ENCODE data around the gene CST3.

The CST3 gene

GRCh38 chr20:23662276-23662870 lies 24.6 kb upstream of the CST3 start:
- TF ChIP-seq POLR2AphosphoS5 (IDR thresholded peaks at IDR 0.05; ENCODE audit: low read depth, low read length): no peak
- TF ChIP-seq, protein P1, sequence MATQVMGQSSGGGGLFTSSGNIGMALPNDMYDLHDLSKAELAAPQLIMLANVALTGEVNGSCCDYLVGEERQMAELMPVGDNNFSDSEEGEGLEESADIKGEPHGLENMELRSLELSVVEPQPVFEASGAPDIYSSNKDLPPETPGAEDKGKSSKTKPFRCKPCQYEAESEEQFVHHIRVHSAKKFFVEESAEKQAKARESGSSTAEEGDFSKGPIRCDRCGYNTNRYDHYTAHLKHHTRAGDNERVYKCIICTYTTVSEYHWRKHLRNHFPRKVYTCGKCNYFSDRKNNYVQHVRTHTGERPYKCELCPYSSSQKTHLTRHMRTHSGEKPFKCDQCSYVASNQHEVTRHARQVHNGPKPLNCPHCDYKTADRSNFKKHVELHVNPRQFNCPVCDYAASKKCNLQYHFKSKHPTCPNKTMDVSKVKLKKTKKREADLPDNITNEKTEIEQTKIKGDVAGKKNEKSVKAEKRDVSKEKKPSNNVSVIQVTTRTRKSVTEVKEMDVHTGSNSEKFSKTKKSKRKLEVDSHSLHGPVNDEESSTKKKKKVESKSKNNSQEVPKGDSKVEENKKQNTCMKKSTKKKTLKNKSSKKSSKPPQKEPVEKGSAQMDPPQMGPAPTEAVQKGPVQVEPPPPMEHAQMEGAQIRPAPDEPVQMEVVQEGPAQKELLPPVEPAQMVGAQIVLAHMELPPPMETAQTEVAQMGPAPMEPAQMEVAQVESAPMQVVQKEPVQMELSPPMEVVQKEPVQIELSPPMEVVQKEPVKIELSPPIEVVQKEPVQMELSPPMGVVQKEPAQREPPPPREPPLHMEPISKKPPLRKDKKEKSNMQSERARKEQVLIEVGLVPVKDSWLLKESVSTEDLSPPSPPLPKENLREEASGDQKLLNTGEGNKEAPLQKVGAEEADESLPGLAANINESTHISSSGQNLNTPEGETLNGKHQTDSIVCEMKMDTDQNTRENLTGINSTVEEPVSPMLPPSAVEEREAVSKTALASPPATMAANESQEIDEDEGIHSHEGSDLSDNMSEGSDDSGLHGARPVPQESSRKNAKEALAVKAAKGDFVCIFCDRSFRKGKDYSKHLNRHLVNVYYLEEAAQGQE (IDR thresholded peaks at IDR 0.05; ENCODE audit: insufficient read depth in 1 of 2, low read depth in 2 of 2, low read length in 2 of 2): no peak
- TF ChIP-seq TAF1 (IDR thresholded peaks at IDR 0.05; ENCODE audit: borderline replicate concordance, insufficient read depth, low read length): no peak
- TF ChIP-seq SIN3A (IDR thresholded peaks at IDR 0.05; ENCODE audit: borderline replicate concordance, insufficient read depth, low read length): no peak
- no peak for TF ChIP-seq FOXP2 (optimal IDR thresholded peaks at IDR 0.05; ENCODE audit: borderline replicate concordance, extremely low read depth, extremely low read length, insufficient read depth)

GRCh38 chr20:23661002-23661429 lies 23.3 kb upstream of the CST3 start:
- TF ChIP-seq POLR2AphosphoS5 (IDR thresholded peaks at IDR 0.05; ENCODE audit: low read depth, low read length) (no peak), SIN3A (IDR thresholded peaks at IDR 0.05; ENCODE audit: borderline replicate concordance, insufficient read depth, low read length) (no peak), TAF1 (IDR thresholded peaks at IDR 0.05; ENCODE audit: borderline replicate concordance, insufficient read depth, low read length) (no peak), FOXP2 (optimal IDR thresholded peaks at IDR 0.05; ENCODE audit: borderline replicate concordance, extremely low read depth, extremely low read length, insufficient read depth) (no peak)
- TF ChIP-seq, protein P1 (IDR thresholded peaks at IDR 0.05; ENCODE audit: insufficient read depth in 1 of 2, low read depth in 2 of 2, low read length in 2 of 2): no peak

DNA sequence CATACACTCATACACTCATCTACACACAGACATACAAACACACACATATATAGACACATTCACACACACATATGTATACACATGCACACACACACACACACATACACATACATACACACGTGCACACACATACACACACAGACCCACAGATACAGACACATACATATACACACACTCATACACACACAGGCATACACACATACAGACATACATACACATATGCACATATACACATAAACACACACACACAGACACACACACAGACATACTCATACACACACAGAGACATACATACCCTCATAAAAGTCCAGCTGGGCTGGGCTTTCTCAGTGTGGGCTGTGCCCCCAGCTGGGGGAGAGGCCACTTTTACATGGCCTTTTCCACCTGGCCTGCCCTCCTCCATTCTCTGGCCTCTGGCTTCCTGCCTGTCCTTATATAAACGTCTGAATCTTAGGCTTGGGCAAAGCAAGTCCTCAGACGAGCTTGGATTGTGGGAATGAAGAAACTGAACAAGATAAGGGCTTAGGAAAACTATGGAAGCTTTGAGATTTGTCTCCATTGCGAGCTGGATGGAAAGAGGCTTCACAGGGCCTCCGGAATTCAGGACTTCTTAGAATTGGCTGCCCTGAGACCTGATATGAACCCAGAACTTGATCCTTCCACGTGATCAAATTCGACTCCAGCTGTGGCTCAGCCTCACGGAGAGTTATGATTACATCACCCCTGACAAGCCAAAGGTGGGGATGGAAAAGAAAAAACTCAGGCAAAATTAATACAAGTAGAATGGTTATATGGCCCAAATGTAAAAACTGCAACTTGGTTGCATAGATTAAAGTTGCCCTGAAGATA lies 22.5 kb upstream of the CST3 start:
- TF ChIP-seq FOXP2 (optimal IDR thresholded peaks at IDR 0.05; ENCODE audit: borderline replicate concordance, extremely low read depth, extremely low read length, insufficient read depth): no peak
- TF ChIP-seq, protein P1 (IDR thresholded peaks at IDR 0.05; ENCODE audit: insufficient read depth in 1 of 2, low read depth in 2 of 2, low read length in 2 of 2): no peak
- no peak for TF ChIP-seq POLR2AphosphoS5 (IDR thresholded peaks at IDR 0.05; ENCODE audit: low read depth, low read length)
- no peak for TF ChIP-seq SIN3A (IDR thresholded peaks at IDR 0.05; ENCODE audit: borderline replicate concordance, insufficient read depth, low read length)
- no peak for TF ChIP-seq TAF1 (IDR thresholded peaks at IDR 0.05; ENCODE audit: borderline replicate concordance, insufficient read depth, low read length)

DNA sequence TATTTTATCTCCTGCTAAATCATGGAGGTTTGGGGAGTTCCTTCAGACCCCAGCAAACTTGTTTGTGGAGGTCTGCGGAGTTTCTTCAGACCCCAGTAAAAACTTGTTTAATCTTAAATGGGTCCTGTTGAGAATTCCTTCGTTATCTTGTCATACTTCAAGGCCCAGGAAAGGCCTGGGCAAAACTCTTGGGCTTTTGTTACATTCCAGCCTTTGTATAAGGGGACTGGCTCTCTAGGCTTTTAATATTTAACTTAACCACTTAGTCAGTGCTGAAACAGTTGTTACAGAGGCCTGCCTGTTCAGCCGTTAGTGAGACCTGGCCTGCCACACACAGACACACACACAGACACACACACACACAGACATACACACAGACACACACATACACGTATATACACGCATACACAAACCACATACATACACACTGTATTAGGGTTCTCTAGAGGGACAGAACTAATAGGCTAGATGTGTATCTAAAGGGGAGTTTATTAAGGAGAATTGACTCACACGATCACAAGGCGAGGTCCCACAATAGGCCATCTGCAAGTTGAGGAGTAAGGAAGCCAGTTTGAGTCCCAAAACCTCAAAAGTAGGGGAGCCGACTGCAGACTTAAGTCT lies 21.3 kb upstream of the CST3 start:
- TF ChIP-seq TAF1 (IDR thresholded peaks at IDR 0.05; ENCODE audit: borderline replicate concordance, insufficient read depth, low read length): no peak
- TF ChIP-seq FOXP2 (optimal IDR thresholded peaks at IDR 0.05; ENCODE audit: borderline replicate concordance, extremely low read depth, extremely low read length, insufficient read depth): no peak
- no peak for TF ChIP-seq SIN3A (IDR thresholded peaks at IDR 0.05; ENCODE audit: borderline replicate concordance, insufficient read depth, low read length)
- TF ChIP-seq, protein P1 (IDR thresholded peaks at IDR 0.05; ENCODE audit: insufficient read depth in 1 of 2, low read depth in 2 of 2, low read length in 2 of 2): no peak
- no peak for TF ChIP-seq POLR2AphosphoS5 (IDR thresholded peaks at IDR 0.05; ENCODE audit: low read depth, low read length)

Measured in PFSK-1 (cell line).